Natural killer cell (primary cell): ENCODE data around the gene ACSL6. TPM values are rescaled to one million over a fixed set of nuclear protein-coding genes. Genes with fewer than 3 reads are reported as not detected.

ENCODE experiments used
- ATAC-seq, 3 donors: fragments of 150-1000 bp in 2 of 3; fragments of 200-7000 bp in 1 of 3; cut with Tn5 transposase; 1 replicate in 1 of 3; 2 replicates in 2 of 3; pipeline ENCODE4 v1.10.0; 2021; ENCODE audit warnings: mild to moderate bottlenecking in 2 of 3, moderate library complexity in 2 of 3
- DNase-seq, 2 donors: peaks; one replicate each; pipeline versions ENCODE4 v3.0.0 to v3.0.0-alpha.2; 2013 to 2021; ENCODE audit warnings: mixed read lengths in 1 of 2
- H3K27ac ChIP-seq: one replicate; pipeline ENCODE4 v1.5.1; 2013; ENCODE audit warnings: mild to moderate bottlenecking, low read length
- H3K27me3 ChIP-seq: one replicate; pipeline ENCODE4 v1.6.1; 2013; ENCODE audit warnings: low read length; ENCODE audit not compliant: control insufficient read depth, insufficient read depth
- H3K36me3 ChIP-seq: one replicate; pipeline ENCODE4 v1.6.1; 2013; ENCODE audit warnings: low read length; ENCODE audit not compliant: control insufficient read depth, insufficient read depth
- H3K4me1 ChIP-seq: one replicate; pipeline ENCODE4 v1.6.1; 2013; ENCODE audit warnings: low read length; ENCODE audit not compliant: control insufficient read depth, insufficient read depth
- H3K4me3 ChIP-seq: one replicate; pipeline ENCODE4 v1.5.1; 2013; ENCODE audit warnings: low read length
- H3K9me3 ChIP-seq: one replicate; pipeline ENCODE4 v1.6.1; 2013; ENCODE audit warnings: low read length; ENCODE audit not compliant: control insufficient read depth, insufficient read depth
- H3K27ac Mint-ChIP-seq, 2 donors: one replicate each; pipeline ENCODE4 v1.8.0; 2022; ENCODE audit warnings: mild to moderate bottlenecking in 2 of 2, mixed read lengths in 2 of 2, moderate library complexity in 1 of 2
- H3K27me3 Mint-ChIP-seq, 2 donors: one replicate each; pipeline ENCODE4 v1.8.0; 2022; ENCODE audit warnings: low read depth in 2 of 2, mixed read lengths in 2 of 2
- H3K36me3 Mint-ChIP-seq: one replicate; pipeline ENCODE4 v1.8.0; 2022; ENCODE audit warnings: mixed read lengths
- H3K4me1 Mint-ChIP-seq, 2 donors: one replicate each; pipeline ENCODE4 v1.8.0; 2022; ENCODE audit warnings: mixed read lengths in 2 of 2
- H3K4me3 Mint-ChIP-seq: one replicate; pipeline ENCODE4 v1.8.0; 2022; ENCODE audit warnings: mild to moderate bottlenecking, moderate library complexity, mixed read lengths
- H3K9me3 Mint-ChIP-seq, 2 donors: one replicate each; pipeline ENCODE4 v1.8.0; 2022; ENCODE audit warnings: mixed read lengths in 2 of 2
- WGBS: methylation state at CpG from one replicate; pipeline ENCODE4 v1.1.7; 2013; ENCODE audit warnings: missing lambda C conversion rate; ENCODE audit not compliant: insufficient coverage; 5-methylcytosine and 5-hydroxymethylcytosine counted together
- intact Hi-C: fragments of 100-400 bp; cut with micrococcal nuclease; formaldehyde crosslinking; loops from one replicate; pipeline ENCODE4 v1.14.2; 2022
- total RNA-seq, 4 donors: library from RNA; stranded (reverse); fragments of 120-200 nt in 1 of 4; gene quantifications; one replicate each; pipeline versions ENCODE4 v1.2.3 to v1.2.4, GENCODE V29; 2013 to 2022
- TF ChIP-seq, protein P1 (sequence below): fragments of 200-600 bp; IDR thresholded peaks from one replicate; pipeline ENCODE4 v1.8.0; 2022; ENCODE audit warnings: antibody characterized with exemption

Gene ACSL6
- total RNA-seq, 3 donors from 2014 or later (not counting 1 experiment from before 2014, with no cell fraction given): 2.1 to 2.2 (median 2.2) TPM

DNA sequence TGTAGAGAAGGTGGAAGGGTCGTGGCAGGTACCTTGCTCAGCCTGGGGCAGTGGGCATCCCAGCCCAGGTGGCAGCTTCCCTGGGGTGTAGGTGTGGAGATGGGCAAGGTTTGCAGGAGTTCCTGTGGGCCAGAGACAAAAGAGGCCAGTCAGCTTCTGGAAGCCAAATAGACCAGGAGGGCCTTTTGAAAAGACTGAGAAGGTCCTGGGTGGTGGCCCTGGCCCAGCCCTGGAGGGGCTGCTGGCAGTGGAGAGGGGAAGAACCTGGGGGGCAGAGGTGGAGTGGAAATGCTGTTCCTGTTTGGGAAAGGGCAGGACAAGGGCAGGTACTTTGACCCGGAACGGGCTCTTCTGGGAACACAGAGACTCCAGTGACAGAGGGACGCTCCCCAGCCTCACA, 42.0 kb upstream of the ACSL6 start:
- Histone ChIP-seq H3K36me3 (no peaks in the 10 kb centered on the region), H3K4me1 (peaks cover 63% of the 10 kb centered on the region), H3K27ac (no peak overlapping the region), H3K9me3 (no peaks in the 10 kb centered on the region), H3K4me3 (no peak overlapping the region), H3K27me3 (no peaks in the 10 kb centered on the region)
- Mint-ChIP-seq H3K27ac (peak overlapping the region in 1 of 2 donors; percentile 43), H3K9me3 (no peaks in the 10 kb centered on the region), H3K27me3 (peaks cover 5 to 12% of the 10 kb centered on the region in 2 donors), H3K4me1 (peaks cover 22 to 59% of the 10 kb centered on the region in 2 donors), H3K4me3 (no peak overlapping the region), H3K36me3 (no peaks in the 10 kb centered on the region)
- 86% methylated on average over 2 of the region's 4 CpGs for WGBS
- TF ChIP-seq, protein P1, sequence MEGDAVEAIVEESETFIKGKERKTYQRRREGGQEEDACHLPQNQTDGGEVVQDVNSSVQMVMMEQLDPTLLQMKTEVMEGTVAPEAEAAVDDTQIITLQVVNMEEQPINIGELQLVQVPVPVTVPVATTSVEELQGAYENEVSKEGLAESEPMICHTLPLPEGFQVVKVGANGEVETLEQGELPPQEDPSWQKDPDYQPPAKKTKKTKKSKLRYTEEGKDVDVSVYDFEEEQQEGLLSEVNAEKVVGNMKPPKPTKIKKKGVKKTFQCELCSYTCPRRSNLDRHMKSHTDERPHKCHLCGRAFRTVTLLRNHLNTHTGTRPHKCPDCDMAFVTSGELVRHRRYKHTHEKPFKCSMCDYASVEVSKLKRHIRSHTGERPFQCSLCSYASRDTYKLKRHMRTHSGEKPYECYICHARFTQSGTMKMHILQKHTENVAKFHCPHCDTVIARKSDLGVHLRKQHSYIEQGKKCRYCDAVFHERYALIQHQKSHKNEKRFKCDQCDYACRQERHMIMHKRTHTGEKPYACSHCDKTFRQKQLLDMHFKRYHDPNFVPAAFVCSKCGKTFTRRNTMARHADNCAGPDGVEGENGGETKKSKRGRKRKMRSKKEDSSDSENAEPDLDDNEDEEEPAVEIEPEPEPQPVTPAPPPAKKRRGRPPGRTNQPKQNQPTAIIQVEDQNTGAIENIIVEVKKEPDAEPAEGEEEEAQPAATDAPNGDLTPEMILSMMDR: no peak
- intact Hi-C loops: no loop called here
- ATAC-seq (no peak), DNase-seq (peak in 1 of 2 donors; percentile 10)

DNA sequence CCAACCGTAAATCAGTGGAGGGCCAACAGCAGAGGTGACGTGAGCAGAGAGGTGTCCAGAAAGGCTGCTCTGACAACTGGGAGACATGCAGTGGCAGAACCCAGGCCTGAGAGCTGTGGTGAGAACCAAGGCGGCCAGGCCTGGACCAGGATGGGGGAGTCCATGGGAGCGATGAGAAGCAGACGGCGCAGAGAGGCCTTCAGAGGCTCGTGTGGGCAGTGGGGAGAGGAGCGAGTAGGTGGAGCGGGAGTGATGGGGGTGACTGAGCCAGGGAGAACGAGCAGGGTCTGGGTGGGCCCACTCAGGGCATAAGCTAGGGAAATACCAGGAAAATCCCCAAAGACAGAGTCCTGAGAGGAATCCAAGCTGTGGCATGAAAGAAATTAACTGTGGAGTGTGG, 41.1 kb upstream of the ACSL6 start:
- peak overlapping the region in 1 of 2 donors; percentile 43 for H3K27ac Mint-ChIP-seq
- Histone ChIP-seq H3K4me3 (no peak overlapping the region), H3K27ac (no peak overlapping the region), H3K36me3 (no peaks in the 10 kb centered on the region), H3K4me1 (peaks cover 56% of the 10 kb centered on the region), H3K27me3 (no peaks in the 10 kb centered on the region), H3K9me3 (no peaks in the 10 kb centered on the region)
- intact Hi-C loops: no loop called here
- no peaks in the 10 kb centered on the region for H3K9me3 Mint-ChIP-seq
- H3K4me3 Mint-ChIP-seq: no peak overlapping the region
- peaks cover 5 to 12% of the 10 kb centered on the region in 2 donors for H3K27me3 Mint-ChIP-seq
- H3K36me3 Mint-ChIP-seq: no peaks in the 10 kb centered on the region
- H3K4me1 Mint-ChIP-seq: peaks cover 16 to 53% of the 10 kb centered on the region in 2 donors
- TF ChIP-seq, protein P1: no peak
- WGBS: 89% methylated on average over 10 of the region's 10 CpGs
- DNase-seq: no peak
- ATAC-seq: no peak

DNA sequence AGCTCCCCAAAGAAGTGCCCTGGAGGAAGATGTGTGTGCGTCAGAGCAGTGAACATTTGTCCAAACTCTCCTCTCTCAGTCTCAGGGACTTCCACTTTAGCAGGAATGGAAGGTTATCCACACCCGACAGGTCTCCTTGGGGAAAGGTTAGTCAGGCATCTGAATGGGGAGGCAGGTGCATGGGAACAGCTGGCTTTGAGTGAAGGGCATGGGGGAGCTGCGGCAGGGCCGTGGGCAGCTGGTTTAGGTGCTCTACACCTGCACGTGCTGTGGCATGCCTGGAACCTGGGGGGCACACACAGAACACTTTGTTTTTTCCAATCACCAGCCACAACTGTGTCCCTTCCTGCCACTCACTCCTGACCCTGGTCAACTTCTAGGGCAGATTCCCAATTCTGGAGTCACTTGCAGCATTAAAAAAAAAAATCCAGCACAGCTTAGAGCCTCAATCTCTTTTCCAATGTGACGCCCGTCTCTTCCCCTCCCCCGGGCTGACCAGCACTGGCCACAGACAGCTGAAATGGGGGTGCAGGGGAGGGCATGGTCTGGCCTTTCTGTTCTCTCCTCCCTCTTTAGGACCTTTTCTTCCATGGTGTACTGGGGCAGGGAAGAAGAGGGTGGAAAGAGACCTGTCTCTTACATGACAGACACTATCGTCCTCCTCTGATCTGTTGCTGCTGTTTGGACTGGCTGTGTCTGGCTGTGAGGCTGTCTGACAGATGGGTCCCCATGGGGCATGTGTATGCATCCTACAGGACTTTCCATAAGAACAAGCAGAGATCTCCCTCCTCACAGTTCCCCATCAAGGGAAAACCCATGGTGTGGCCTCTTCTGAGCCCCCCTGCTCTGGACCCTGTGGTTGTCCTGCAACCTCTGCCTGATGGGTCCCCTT, 39.4 kb upstream of the ACSL6 start:
- no peak overlapping the region for H3K4me3 Mint-ChIP-seq
- Histone ChIP-seq H3K4me3 (no peak overlapping the region), H3K9me3 (no peaks in the 10 kb centered on the region), H3K27ac (no peak overlapping the region), H3K4me1 (peaks cover 40% of the 10 kb centered on the region), H3K27me3 (no peaks in the 10 kb centered on the region), H3K36me3 (no peaks in the 10 kb centered on the region)
- no peaks in the 10 kb centered on the region for H3K9me3 Mint-ChIP-seq
- peaks cover 5 to 12% of the 10 kb centered on the region in 2 donors for H3K27me3 Mint-ChIP-seq
- TF ChIP-seq, protein P1: no peak
- DNase-seq: peak in 1 of 2 donors; percentile 5
- H3K36me3 Mint-ChIP-seq: no peaks in the 10 kb centered on the region
- no peak overlapping the region for H3K27ac Mint-ChIP-seq
- 88% methylated on average over 9 of the region's 9 CpGs for WGBS
- ATAC-seq: no peak
- intact Hi-C loops: no loop called here
- peaks cover 8 to 37% of the 10 kb centered on the region in 2 donors for H3K4me1 Mint-ChIP-seq
